DOHH2 (cell line): ENCODE measurements around the gene REXO2.

ENCODE experiments used
- H3F3A ChIP-seq: fragments of 200-600 bp; sonication (generic), shearing (Covaris generic); 2 replicates; pipeline ENCODE4 v1.6.0; 2016; ENCODE audit warnings: antibody characterized with exemption, mild to moderate bottlenecking; ENCODE audit not compliant: control insufficient read depth, insufficient read depth
- H3K27ac ChIP-seq: fragments of 200-600 bp; sonication (generic); 2 replicates; pipeline ENCODE4 v1.5.1; 2014; ENCODE audit warnings: low read depth, mild to moderate bottlenecking, low read length, moderate library complexity
- H3K27me3 ChIP-seq: fragments of 200-600 bp; sonication (generic); 2 replicates; pipeline ENCODE4 v1.6.1; 2014; ENCODE audit warnings: mild to moderate bottlenecking, low read length, mixed read lengths; ENCODE audit not compliant: control insufficient read depth
- H3K36me3 ChIP-seq: fragments of 200-600 bp; sonication (generic); 2 replicates; pipeline ENCODE4 v1.6.1; 2014; ENCODE audit warnings: mild to moderate bottlenecking, low read length, moderate library complexity, mixed read lengths; ENCODE audit not compliant: control insufficient read depth
- H3K4me1 ChIP-seq: fragments of 200-600 bp; sonication (generic); 2 replicates; pipeline ENCODE4 v1.6.1; 2014; ENCODE audit warnings: mild to moderate bottlenecking, low read length, mixed read lengths; ENCODE audit not compliant: control insufficient read depth
- H3K4me2 ChIP-seq: fragments of 200-600 bp; sonication (generic); 2 replicates; pipeline ENCODE4 v1.6.0; 2014; ENCODE audit warnings: mild to moderate bottlenecking, low read length, moderate library complexity
- H3K4me3 ChIP-seq: fragments of 200-600 bp; sonication (generic); 2 replicates; pipeline ENCODE4 v1.5.1; 2014; ENCODE audit warnings: mild to moderate bottlenecking, low read length, mixed read lengths
- H3K79me2 ChIP-seq: fragments of 200-600 bp; sonication (generic); 2 replicates; pipeline ENCODE4 v1.6.1; 2014; ENCODE audit warnings: mild to moderate bottlenecking, low read length, mixed read lengths; ENCODE audit not compliant: control insufficient read depth
- H3K9me2 ChIP-seq: fragments of 200-600 bp; sonication (generic); replicated peaks from 2 replicates; pipeline ENCODE4 v1.6.1; 2014; ENCODE audit warnings: mild to moderate bottlenecking, low read length, mixed read lengths; ENCODE audit not compliant: control insufficient read depth
- H3K9me3 ChIP-seq: fragments of 200-600 bp; sonication (generic); 2 replicates; pipeline ENCODE4 v1.6.1; 2014; ENCODE audit warnings: antibody characterized with exemption, low read length, mixed read lengths; ENCODE audit not compliant: control insufficient read depth, insufficient read depth
- H4K20me1 ChIP-seq: fragments of 200-600 bp; sonication (generic); 2 replicates; pipeline ENCODE4 v1.6.0; 2014; ENCODE audit warnings: low read depth, mild to moderate bottlenecking, antibody characterized with exemption, low read length, moderate library complexity; ENCODE audit not compliant: control insufficient read depth, insufficient read depth
- EZH2phosphoT487 ChIP-seq: fragments of 200-600 bp; sonication (generic); IDR thresholded peaks from 2 replicates; pipeline ENCODE4 v1.6.1; 2017; ENCODE audit warnings: borderline replicate concordance, mild to moderate bottlenecking, antibody characterized with exemption, low read length, moderate library complexity, mixed read lengths
- TF ChIP-seq, protein P1 (sequence below): fragments of 200-600 bp; sonication (generic); IDR thresholded peaks from one replicate; pipeline ENCODE4 v1.5.1; 2014; ENCODE audit warnings: antibody characterized with exemption, mild to moderate bottlenecking, low read depth, low read length; ENCODE audit not compliant: poor library complexity, severe bottlenecking

Gene REXO2

DNA sequence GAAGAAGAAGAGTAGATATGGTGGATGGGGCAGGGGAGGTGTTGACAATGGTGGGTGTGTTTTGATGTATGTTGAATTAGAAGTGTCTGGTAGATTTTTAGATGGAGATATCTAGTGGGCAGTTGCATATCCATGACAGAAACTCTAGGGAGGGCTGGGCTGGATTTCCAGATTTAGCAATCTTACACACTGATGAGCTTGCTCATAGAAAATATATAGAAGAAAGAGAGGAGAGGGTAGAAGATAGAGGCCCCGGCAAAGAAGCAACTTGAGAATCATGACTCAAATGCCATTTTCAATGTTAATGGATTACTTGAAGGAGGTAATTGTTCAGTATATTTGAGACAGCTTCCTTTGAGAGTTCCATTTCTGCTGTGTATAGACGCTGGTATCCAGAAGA is 8.2 kb downstream of the REXO2 start:
- Histone ChIP-seq H3K4me1 (no peaks in the 10 kb centered on the region), H3K27me3 (no peaks in the 10 kb centered on the region), H3K27ac (no peak overlapping the region), H3K9me2 (no peaks in the 10 kb centered on the region), H3K4me3 (no peak overlapping the region), H3K4me2 (no peak overlapping the region), H4K20me1 (no peaks in the 10 kb centered on the region), H3K36me3 (peaks cover 57% of the 10 kb centered on the region), H3F3A (no peaks in the 10 kb centered on the region), H3K79me2 (peaks cover 19% of the 10 kb centered on the region), H3K9me3 (no peaks in the 10 kb centered on the region)
- TF ChIP-seq, protein P1, sequence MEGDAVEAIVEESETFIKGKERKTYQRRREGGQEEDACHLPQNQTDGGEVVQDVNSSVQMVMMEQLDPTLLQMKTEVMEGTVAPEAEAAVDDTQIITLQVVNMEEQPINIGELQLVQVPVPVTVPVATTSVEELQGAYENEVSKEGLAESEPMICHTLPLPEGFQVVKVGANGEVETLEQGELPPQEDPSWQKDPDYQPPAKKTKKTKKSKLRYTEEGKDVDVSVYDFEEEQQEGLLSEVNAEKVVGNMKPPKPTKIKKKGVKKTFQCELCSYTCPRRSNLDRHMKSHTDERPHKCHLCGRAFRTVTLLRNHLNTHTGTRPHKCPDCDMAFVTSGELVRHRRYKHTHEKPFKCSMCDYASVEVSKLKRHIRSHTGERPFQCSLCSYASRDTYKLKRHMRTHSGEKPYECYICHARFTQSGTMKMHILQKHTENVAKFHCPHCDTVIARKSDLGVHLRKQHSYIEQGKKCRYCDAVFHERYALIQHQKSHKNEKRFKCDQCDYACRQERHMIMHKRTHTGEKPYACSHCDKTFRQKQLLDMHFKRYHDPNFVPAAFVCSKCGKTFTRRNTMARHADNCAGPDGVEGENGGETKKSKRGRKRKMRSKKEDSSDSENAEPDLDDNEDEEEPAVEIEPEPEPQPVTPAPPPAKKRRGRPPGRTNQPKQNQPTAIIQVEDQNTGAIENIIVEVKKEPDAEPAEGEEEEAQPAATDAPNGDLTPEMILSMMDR = no peak
- TF ChIP-seq EZH2phosphoT487 = no peak

DNA sequence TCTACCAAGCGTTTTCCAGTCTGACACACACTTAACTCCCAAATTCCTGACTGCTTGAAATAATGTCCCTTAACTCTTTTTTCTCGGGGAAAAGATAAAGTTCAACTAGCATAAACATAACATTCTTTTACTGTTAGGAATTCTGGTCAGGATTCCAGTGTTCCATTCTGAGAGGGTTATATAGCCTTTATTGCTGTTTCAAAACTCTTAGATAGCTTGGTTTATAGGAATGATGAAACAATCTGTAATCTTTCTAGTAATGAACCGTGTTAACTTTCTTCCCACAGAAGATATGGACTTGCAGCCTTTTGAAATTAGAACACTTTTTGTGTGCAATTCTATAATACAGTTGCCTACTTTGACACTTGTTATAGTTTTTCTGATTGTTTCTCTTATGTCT is 8.6 kb downstream of the REXO2 start:
- TF ChIP-seq, protein P1 = no peak
- TF ChIP-seq EZH2phosphoT487 = no peak
- Histone ChIP-seq H3K4me2 (no peak overlapping the region), H3K79me2 (peaks cover 16% of the 10 kb centered on the region), H3K36me3 (peaks cover 61% of the 10 kb centered on the region), H3F3A (no peaks in the 10 kb centered on the region), H3K4me1 (no peaks in the 10 kb centered on the region), H3K9me2 (no peaks in the 10 kb centered on the region), H3K9me3 (no peaks in the 10 kb centered on the region), H4K20me1 (no peaks in the 10 kb centered on the region), H3K27ac (no peak overlapping the region), H3K4me3 (no peak overlapping the region), H3K27me3 (no peaks in the 10 kb centered on the region)

DNA sequence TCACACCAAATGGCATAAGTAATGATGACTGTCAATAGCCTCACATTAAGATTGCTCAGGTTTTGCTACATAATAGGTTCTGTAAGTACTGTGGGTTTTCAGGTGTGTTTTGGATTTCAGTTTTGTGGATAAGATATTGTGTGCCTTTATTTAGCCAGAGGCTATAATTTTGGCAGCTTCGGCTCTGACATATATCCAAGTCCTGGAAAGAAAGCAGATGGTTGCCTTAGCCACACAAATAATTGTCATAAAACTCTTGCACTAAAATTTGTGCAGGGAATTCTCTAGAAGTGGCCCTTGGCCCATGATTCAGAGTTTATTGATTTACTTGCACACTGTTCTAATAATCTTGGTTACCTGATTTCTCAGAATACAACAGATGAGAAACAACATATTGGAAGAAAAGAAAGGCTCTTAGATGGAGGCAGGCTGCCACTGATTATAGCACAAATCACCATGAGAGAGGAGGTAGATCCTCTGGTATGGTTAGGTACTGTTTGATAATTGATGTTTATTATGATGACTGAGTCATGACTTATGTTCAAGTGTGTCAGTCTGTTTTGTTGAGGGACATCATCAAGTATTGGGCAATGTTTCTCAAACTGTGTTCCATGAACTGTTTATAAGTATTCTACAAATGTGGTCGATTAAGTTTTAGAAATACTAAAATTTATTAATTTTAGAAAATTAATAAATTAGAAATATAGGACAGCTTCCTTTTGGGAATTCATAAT is 9.6 kb downstream of the REXO2 start:
- Histone ChIP-seq H3K4me1 (no peaks in the 10 kb centered on the region), H3K79me2 (peaks cover 7% of the 10 kb centered on the region), H3K4me2 (no peak overlapping the region), H3K27me3 (no peaks in the 10 kb centered on the region), H3K27ac (no peak overlapping the region), H3K9me2 (no peaks in the 10 kb centered on the region), H3K9me3 (no peaks in the 10 kb centered on the region), H3F3A (no peaks in the 10 kb centered on the region), H4K20me1 (no peaks in the 10 kb centered on the region), H3K36me3 (peaks cover 68% of the 10 kb centered on the region), H3K4me3 (no peak overlapping the region)
- TF ChIP-seq, protein P1 = no peak
- no peak for TF ChIP-seq EZH2phosphoT487
